GM18526 (cell line): ENCODE results near the gene USP24.

Experiments
- POLR2A ChIP-seq: IDR thresholded peaks from 3 replicates; pipeline ENCODE4 v1.6.1; 2011; ENCODE audit not compliant: insufficient read length; ENCODE audit errors: extremely low read depth

USP24 gene

GRCh38 chr1:55156093-55156492 is 59.1 kb downstream of the USP24 start:
- TF ChIP-seq POLR2A = no peak

DNA sequence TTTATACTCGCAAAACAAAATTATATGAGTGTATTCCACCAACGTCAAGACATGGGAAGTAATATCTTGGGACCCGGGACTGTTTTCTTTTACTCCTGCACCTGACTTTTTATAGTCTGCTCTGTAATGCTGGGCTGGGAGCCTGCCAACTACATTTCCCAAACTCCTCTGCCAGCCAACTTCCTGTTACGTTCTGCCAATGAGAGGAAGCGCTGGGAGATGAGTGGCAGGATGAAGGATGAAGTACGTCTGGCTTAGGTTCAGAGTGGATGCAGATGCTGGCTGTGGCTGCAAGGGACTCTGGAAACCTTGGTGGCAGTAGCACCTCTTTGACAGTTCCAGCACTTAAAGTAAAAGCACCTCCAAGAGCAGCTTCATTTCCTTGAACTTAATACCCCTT is 59.6 kb downstream of the USP24 start:
- no peak for TF ChIP-seq POLR2A

- no peak for TF ChIP-seq POLR2A
Observed at GRCh38 chr1:55154616-55155015, 60.5 kb downstream of the USP24 start.

- no peak for TF ChIP-seq POLR2A
Observed at GRCh38 chr1:55153031-55153430, 62.1 kb downstream of the USP24 start.

- TF ChIP-seq POLR2A = no peak
Observed at GRCh38 chr1:55150880-55151588, 64.1 kb downstream of the USP24 start.

GRCh38 chr1:55148676-55149075 is 66.5 kb downstream of the USP24 start:
- no peak for TF ChIP-seq POLR2A

DNA sequence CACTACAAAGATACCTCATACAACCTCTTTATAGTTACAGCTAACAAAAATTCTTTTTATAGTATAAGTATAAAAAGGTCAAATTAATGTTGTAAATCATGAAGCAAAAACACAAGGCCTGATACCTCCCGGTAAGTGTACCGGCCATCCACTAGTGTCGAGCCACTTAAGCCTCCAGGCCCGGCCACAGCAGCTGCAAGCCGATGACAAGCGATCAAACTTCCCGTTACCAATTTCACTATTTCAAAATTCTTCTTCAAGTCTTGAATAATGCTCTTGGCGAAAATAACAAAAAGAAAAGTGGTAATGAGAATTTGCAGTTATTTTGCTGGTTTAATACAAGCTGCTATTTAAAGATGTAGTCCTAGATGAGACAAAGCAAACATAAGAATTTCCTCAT is 67.6 kb downstream of the USP24 start:
- no peak for TF ChIP-seq POLR2A

DNA sequence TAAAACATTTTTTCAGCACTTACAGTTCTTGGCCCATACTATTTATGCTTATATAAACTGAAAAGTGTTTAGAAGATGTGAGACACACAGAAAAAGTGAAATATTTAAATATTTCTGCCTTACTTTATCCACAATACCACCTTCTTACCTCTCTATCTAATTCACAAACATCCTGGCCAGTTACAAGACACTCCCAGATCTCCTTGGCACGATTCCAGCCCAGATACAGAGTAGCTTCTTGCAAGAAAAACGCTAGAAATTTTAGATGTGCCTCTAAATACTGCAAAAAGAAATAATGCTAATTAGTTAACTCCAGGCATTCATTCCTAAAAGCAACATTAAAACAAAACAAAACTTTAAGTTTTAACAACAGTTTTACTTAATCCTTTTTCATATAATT is 68.4 kb downstream of the USP24 start:
- TF ChIP-seq POLR2A = no peak

DNA sequence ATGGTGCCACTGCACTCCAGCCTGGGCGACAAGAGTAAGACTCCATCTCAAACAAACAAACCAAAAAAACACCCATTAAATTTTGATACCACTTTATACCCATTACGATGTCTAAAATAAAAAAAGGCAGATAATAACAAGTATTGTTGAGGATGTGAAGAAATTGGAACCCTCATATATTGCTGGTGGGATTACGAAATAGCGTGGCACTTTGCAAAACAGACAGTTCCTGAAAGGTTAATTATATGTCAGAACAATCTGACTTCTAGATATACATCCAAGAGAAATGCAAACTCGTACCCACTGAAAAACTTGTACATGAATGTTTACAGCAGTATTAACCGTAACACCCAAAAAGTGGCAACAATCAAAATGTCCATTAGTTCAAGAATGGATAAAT is 70.3 kb downstream of the USP24 start:
- TF ChIP-seq POLR2A = no peak

DNA sequence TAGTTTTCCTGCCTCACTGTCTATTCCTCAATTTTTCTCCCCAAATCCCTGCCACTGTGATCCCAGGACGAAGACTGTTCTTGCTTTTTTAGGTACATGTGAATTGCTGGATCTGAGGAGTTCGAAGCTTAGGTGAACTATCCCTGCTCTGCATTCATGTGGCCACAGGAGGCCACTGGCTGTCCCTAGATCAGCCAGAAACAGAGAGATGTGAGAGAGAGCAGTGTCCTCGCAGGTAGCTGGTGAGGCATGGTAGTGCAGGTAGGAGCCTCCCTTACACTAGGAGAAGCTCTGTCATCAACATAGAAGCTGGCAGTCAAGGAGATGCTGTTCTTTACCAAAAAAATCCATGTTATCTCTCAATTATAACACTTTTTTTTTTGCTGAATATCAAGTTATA is 71.5 kb downstream of the USP24 start:
- no peak for TF ChIP-seq POLR2A

- TF ChIP-seq POLR2A = no peak
Observed at GRCh38 chr1:55141295-55141893, 73.8 kb downstream of the USP24 start.

- no peak for TF ChIP-seq POLR2A
Observed at GRCh38 chr1:55140546-55140983, 74.6 kb downstream of the USP24 start.

- TF ChIP-seq POLR2A = no peak
Observed at GRCh38 chr1:55140137-55140536, 75.0 kb downstream of the USP24 start.

GRCh38 chr1:55138823-55139222 is 76.3 kb downstream of the USP24 start:
- TF ChIP-seq POLR2A = no peak

- no peak for TF ChIP-seq POLR2A
Observed at GRCh38 chr1:55134152-55134808, 80.9 kb downstream of the USP24 start.

- no peak for TF ChIP-seq POLR2A
Observed at GRCh38 chr1:55131801-55132200, 83.4 kb downstream of the USP24 start.
